GM18867 (cell line): ENCODE data around the gene MORF4L2.

Experiments used
- ATAC-seq: cut with Tn5 transposase; IDR thresholded peaks from one replicate; pipeline ENCODE4 v1.9.1; 2021; ENCODE audit warnings: mild to moderate bottlenecking, moderate library complexity; ENCODE audit not compliant: unreplicated experiment

The MORF4L2 gene

DNA sequence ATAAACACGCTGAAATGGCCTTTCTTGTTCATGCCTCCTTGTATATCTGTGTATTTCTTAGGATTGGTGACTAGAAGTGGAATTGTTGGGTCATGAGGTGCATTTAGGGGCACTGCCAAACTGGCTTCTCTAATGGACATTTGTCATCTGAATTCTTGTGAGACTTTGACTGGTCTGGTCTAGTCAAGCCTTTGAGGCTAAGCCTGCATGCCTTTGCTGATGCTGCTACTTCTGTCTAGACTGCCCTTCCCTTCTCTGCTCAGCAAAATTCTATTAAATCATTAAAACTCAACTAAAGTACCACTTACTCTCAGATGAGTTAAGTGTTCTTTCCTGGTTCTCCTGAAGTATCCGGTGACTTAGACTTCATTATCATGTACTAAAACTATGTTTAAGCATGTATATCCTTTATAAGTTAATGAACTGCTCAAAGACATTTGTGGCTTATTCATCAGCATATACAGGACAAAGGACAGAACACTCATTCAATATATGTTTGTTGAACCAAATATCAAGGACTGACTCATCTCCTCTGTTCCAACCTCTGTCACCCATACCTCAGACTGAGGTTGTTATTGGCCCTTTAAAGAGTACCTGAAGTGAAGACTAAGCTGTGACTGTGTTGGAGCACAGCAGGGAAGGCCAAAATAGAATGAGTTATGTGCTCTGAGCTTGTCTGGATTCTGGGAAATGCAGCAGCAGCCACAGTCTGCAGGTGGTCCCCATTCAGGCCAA lies 48.7 kb downstream of the MORF4L2 start:
- no peak for ATAC-seq

DNA sequence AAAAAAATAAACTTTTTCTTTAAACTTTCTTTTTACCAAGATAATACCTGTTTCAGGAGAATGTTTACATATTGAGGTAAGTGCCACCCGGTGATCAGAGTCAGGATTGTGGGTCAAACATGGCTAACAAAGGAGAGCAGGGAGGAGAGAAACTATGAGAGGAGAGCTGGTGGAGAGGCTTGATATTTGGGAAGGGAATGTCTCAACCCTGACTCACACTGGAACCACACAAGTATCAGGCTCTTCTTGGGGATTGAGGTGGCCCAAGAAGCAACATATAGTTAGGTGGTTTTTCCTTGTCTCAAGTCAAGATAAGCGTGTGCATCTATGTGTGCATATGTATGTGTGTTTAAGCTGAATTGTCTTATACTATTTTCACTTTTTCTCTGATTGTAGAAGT lies 51.1 kb downstream of the MORF4L2 start:
- ATAC-seq, result no peak

DNA sequence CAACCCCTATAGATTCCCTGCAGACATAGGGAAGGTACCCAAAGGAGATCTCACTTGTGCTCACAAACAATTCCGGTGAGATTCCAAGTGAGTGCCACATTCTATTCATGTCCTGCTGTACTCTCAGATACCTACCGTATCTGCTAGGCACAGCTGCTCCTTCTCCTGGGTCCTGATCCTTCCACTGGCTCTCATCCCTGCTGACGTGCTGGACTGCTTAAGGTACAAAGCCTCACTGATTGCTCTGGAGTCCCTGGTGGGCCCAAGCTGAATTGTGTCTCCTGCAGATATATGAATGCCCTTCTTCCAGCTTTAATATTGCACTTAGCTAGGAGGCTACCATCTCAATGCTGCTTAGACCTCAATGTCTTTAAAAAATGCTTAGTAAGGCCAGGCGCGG lies 55.4 kb downstream of the MORF4L2 start:
- no peak for ATAC-seq

- no peak for ATAC-seq
Measured at GRCh38 chrX:103630171-103630511, 56.4 kb downstream of the MORF4L2 start.

DNA sequence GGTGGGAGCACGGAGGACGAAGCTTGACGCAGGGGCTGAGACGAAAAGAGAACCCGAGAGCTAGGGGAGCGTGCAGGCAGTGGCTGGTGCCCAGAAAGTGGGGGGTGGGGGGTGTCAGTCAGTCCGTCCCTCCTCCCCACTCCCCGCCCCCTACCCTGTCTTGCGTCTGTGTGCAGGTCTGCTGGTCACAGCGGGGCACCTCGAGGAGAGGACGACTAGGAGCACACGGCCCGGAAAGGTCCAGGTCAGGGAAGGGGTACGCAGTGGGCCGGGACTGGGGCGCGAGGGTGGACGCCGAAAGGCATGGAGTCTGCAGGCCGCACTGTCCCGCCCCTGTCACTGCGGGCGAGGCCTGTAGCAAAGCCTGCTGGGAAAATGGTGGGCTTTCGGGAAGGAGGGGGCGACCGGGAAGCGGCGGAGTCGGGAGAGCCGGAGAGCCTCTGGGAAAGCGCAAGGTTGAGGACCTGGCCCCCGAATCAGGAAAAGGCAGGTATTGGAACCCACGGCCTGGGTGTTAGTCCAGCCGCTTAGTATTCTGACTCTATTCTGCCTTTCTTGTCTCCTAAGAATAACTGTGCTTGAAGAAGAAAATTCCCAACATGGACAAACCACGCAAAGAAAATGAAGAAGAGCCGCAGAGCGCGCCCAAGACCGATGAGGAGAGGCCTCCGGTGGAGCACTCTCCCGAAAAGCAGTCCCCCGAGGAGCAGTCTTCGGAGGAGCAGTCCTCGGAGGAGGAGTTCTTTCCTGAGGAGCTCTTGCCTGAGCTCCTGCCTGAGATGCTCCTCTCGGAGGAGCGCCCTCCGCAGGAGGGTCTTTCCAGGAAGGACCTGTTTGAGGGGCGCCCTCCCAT lies 57.0 kb downstream of the MORF4L2 start:
- ATAC-seq, result peak; percentile 38

- peak; percentile 78 for ATAC-seq
Measured at GRCh38 chrX:103628386-103629317, 57.8 kb downstream of the MORF4L2 start, which contains the start of gene TCEAL1. Gene TCEAL1 (plus strand): TSS chrX:103628975. CDS start chrX:103629917, 942 bp downstream.

- ATAC-seq, result no peak
Measured at GRCh38 chrX:103626855-103627254, 59.6 kb downstream of the MORF4L2 start.
